H1 (cell line): ENCODE measurements around the gene MRPS34. TPM values are rescaled to one million over a fixed set of nuclear protein-coding genes. Genes with fewer than 3 reads are reported as not detected.

ENCODE experiments used
- CTCF ChIA-PET: fragments of 300-600 bp; sonication (Branson Sonifier 250); formaldehyde crosslinking; loops from one replicate; lab custom pipeline; 2021; ENCODE audit not compliant: partially characterized antibody; lab: Charles Lee
- POLR2A ChIA-PET: fragments of 300-600 bp; sonication (Branson Sonifier 250); formaldehyde crosslinking; loops from one replicate; lab custom pipeline; 2021; ENCODE audit warnings: inconsistent platforms; ENCODE audit not compliant: partially characterized antibody; lab: Charles Lee
- DNase-seq, 2 experiments: peaks; one replicate each; pipeline versions ENCODE4 v3.0.0 to v3.0.0-alpha.2; 2010 to 2022; ENCODE audit warnings: low spot score in 2 of 2, low read depth in 1 of 2, mixed read lengths in 1 of 2
- FAIRE-seq: peaks from 2 replicates; lab custom pipeline; 2011; peaks lifted over from hg19 to GRCh38; lab: Jason Lieb, UNC
- H2AFZ ChIP-seq: 2 replicates; pipeline ENCODE4 v1.8.1; 2012; ENCODE audit warnings: low read length, inconsistent platforms
- H2AK5ac ChIP-seq: 2 replicates; pipeline ENCODE4 v1.6.1; 2013; ENCODE audit warnings: low read depth, low read length
- H2BK120ac ChIP-seq: replicated peaks from 2 replicates; pipeline ENCODE3; 2013; ENCODE audit warnings: low read depth, low read length, inconsistent platforms
- H2BK12ac ChIP-seq: 2 replicates; pipeline ENCODE4 v1.6.1; 2013; ENCODE audit warnings: low read depth, low read length
- H2BK15ac ChIP-seq: 2 replicates; pipeline ENCODE4 v1.6.1; 2013; ENCODE audit warnings: low read length
- H2BK20ac ChIP-seq: 2 replicates; pipeline ENCODE4 v1.6.1; 2013; ENCODE audit warnings: low read length
- H2BK5ac ChIP-seq: 2 replicates; pipeline ENCODE4 v1.6.1; 2013; ENCODE audit warnings: low read depth, low read length
- H3K14ac ChIP-seq: 2 replicates; pipeline ENCODE4 v1.6.1; 2013; ENCODE audit warnings: inconsistent platforms; ENCODE audit not compliant: insufficient read length
- H3K18ac ChIP-seq: 2 replicates; pipeline ENCODE4 v1.6.1; 2013; ENCODE audit warnings: low read length; ENCODE audit errors: extremely low read depth
- H3K23ac ChIP-seq: 2 replicates; pipeline ENCODE4 v1.6.1; 2013; ENCODE audit warnings: inconsistent platforms; ENCODE audit not compliant: insufficient read length
- H3K23me2 ChIP-seq: 2 replicates; pipeline ENCODE4 v1.6.1; 2013; ENCODE audit warnings: low read depth, low read length
- H3K27ac ChIP-seq: 2 replicates; pipeline ENCODE4 v1.6.1; 2011; ENCODE audit warnings: low read depth, low read length, inconsistent platforms
- H3K27me3 ChIP-seq, 4 experiments: replicated peaks in 1 of 4; 1 replicate in 1 of 4; 2 replicates in 3 of 4; pipeline versions ENCODE4 v1.6.1 to v1.8.1; 2011 to 2013; ENCODE audit warnings: low read length in 3 of 4, mild to moderate bottlenecking in 3 of 4, inconsistent platforms in 2 of 4, mixed read lengths in 2 of 4, moderate library complexity in 1 of 4; ENCODE audit not compliant: control insufficient read depth in 3 of 4, insufficient read depth in 3 of 4; ENCODE audit errors: extremely low read depth in 1 of 4
- H3K36me3 ChIP-seq, 4 experiments: 2 replicates each; pipeline versions ENCODE4 v1.6.1 to v1.8.1; 2011 to 2013; ENCODE audit warnings: mild to moderate bottlenecking in 4 of 4, low read length in 3 of 4, moderate library complexity in 2 of 4, control low read depth in 1 of 4, inconsistent platforms in 1 of 4; ENCODE audit not compliant: insufficient read depth in 4 of 4, control insufficient read depth in 2 of 4
- H3K4ac ChIP-seq: replicated peaks from 2 replicates; pipeline ENCODE3; 2013; ENCODE audit warnings: low read length, low read depth, mixed read lengths, inconsistent platforms; ENCODE audit not compliant: insufficient read length
- H3K4me1 ChIP-seq, 4 experiments: replicated peaks in 1 of 4; 1 replicate in 1 of 4; 2 replicates in 3 of 4; pipeline versions ENCODE4 v1.6.1 to v1.8.1; 2011 to 2013; ENCODE audit warnings: low read length in 3 of 4, inconsistent platforms in 2 of 4, mixed read lengths in 1 of 4; ENCODE audit not compliant: insufficient read depth in 4 of 4, control insufficient read depth in 3 of 4
- H3K4me2 ChIP-seq, 2 experiments: 2 replicates each; pipeline versions ENCODE4 v1.6.1 to v1.8.1; 2011 to 2013; ENCODE audit warnings: low read depth in 2 of 2, low read length in 2 of 2, control low read depth in 1 of 2, inconsistent platforms in 1 of 2, mild to moderate bottlenecking in 1 of 2; ENCODE audit not compliant: insufficient read depth in 1 of 2
- H3K4me3 ChIP-seq, 4 experiments: fragments of 200-600, 300-600 bp in 1 of 4; sonication (generic), shearing (Covaris generic), sonication (Bioruptor Twin) in 1 of 4; 2 replicates each; pipeline versions ENCODE4 v1.5.1 to v1.8.1; 2011 to 2016; ENCODE audit warnings: low read length in 4 of 4, low read depth in 3 of 4, control low read depth in 2 of 4, inconsistent platforms in 2 of 4, mild to moderate bottlenecking in 2 of 4, mixed read lengths in 1 of 4, moderate library complexity in 1 of 4; ENCODE audit not compliant: insufficient read depth in 2 of 4; ENCODE audit errors: extremely low read depth in 1 of 4
- H3K56ac ChIP-seq: replicated peaks from 2 replicates; pipeline ENCODE3; 2013; ENCODE audit warnings: low read depth, mild to moderate bottlenecking, mixed read lengths, low read length, inconsistent platforms; ENCODE audit not compliant: insufficient read length
- H3K79me1 ChIP-seq: 2 replicates; pipeline ENCODE4 v1.6.1; 2013; ENCODE audit warnings: low read depth, low read length, control low read depth
- H3K79me2 ChIP-seq, 2 experiments: 2 replicates each; pipeline versions ENCODE4 v1.6.1 to v1.8.1; 2012 to 2013; ENCODE audit warnings: low read length in 2 of 2, mild to moderate bottlenecking in 2 of 2, inconsistent platforms in 1 of 2; ENCODE audit not compliant: insufficient read depth in 2 of 2, control insufficient read depth in 1 of 2
- H3K9ac ChIP-seq, 4 experiments: replicated peaks in 1 of 4; 1 replicate in 1 of 4; 2 replicates in 3 of 4; pipeline versions ENCODE4 v1.6.1 to v1.8.1; 2011 to 2013; ENCODE audit warnings: low read depth in 3 of 4, low read length in 3 of 4, control low read depth in 2 of 4, mild to moderate bottlenecking in 2 of 4, moderate library complexity in 2 of 4, inconsistent platforms in 1 of 4; ENCODE audit errors: extremely low read depth in 1 of 4
- H3K9me3 ChIP-seq, 2 experiments: 2 replicates each; pipeline versions ENCODE4 v1.6.1 to v1.8.1; 2012 to 2013; ENCODE audit warnings: mild to moderate bottlenecking in 2 of 2, moderate library complexity in 2 of 2, control low read depth in 1 of 2, inconsistent platforms in 1 of 2, low read depth in 1 of 2, low read length in 1 of 2, mixed read lengths in 1 of 2; ENCODE audit not compliant: insufficient read depth in 2 of 2
- H4K20me1 ChIP-seq, 2 experiments: replicated peaks in 1 of 2; 2 replicates each; pipeline versions ENCODE3 to v1.8.1; 2011 to 2013; ENCODE audit warnings: inconsistent platforms in 2 of 2, low read length in 2 of 2, mild to moderate bottlenecking in 1 of 2; ENCODE audit not compliant: insufficient read depth in 2 of 2, control insufficient read depth in 1 of 2
- H4K5ac ChIP-seq: 2 replicates; pipeline ENCODE4 v1.6.1; 2013; ENCODE audit warnings: low read length, low read depth, mixed read lengths, inconsistent platforms; ENCODE audit not compliant: insufficient read length
- H4K8ac ChIP-seq: 2 replicates; pipeline ENCODE4 v1.8.0; 2013; ENCODE audit warnings: mild to moderate bottlenecking, moderate library complexity, low read length, inconsistent platforms; ENCODE audit not compliant: insufficient read depth; ENCODE audit errors: extremely low read depth
- H4K91ac ChIP-seq: replicated peaks from 2 replicates; pipeline ENCODE3; 2013; ENCODE audit warnings: low read length, mixed read lengths, inconsistent platforms; ENCODE audit not compliant: insufficient read length
- CBX8 ChIP-seq: fragments of 300-800, 300-1000 bp; sonication (generic); IDR thresholded peaks from 2 replicates; pipeline ENCODE4 v1.7.1; 2016; ENCODE audit warnings: low read depth, low read length, borderline replicate concordance
- CTCF ChIP-seq, 3 experiments: IDR thresholded peaks; 1 replicate in 2 of 3; 2 replicates in 1 of 3; pipeline versions ENCODE4 v1.5.1 to v1.6.1; 2011; ENCODE audit warnings: low read length in 3 of 3, mild to moderate bottlenecking in 3 of 3, inconsistent platforms in 2 of 3, low read depth in 1 of 3, moderate library complexity in 1 of 3; ENCODE audit not compliant: insufficient read depth in 1 of 3; ENCODE audit errors: control extremely low read depth in 1 of 3
- E2F6 ChIP-seq: IDR thresholded peaks from 2 replicates; pipeline ENCODE4 v1.6.1; 2012; ENCODE audit warnings: inconsistent platforms
- EGR1 ChIP-seq: IDR thresholded peaks from 2 replicates; pipeline ENCODE4 v1.6.1; 2011; ENCODE audit warnings: low read depth, low read length, borderline replicate concordance
- EP300 ChIP-seq, 2 experiments: IDR thresholded peaks; 1 replicate in 1 of 2; 2 replicates in 1 of 2; pipeline ENCODE4 v1.6.1; 2011 to 2012; ENCODE audit warnings: low read depth in 2 of 2, low read length in 2 of 2, mild to moderate bottlenecking in 2 of 2, borderline replicate concordance in 1 of 2, inconsistent platforms in 1 of 2, moderate library complexity in 1 of 2
- GABPA ChIP-seq: IDR thresholded peaks from 2 replicates; pipeline ENCODE4 v1.6.1; 2011; ENCODE audit warnings: mild to moderate bottlenecking, low read length, moderate library complexity, borderline replicate concordance; ENCODE audit not compliant: insufficient read depth
- HDAC2 ChIP-seq, 2 experiments: fragments of 300-600 bp in 1 of 2; sonication (generic) in 1 of 2; IDR thresholded peaks; 2 replicates each; pipeline ENCODE4 v1.6.1; 2011 to 2012; ENCODE audit warnings: low read depth in 2 of 2, low read length in 2 of 2, mild to moderate bottlenecking in 2 of 2, moderate library complexity in 2 of 2, borderline replicate concordance in 1 of 2, inconsistent platforms in 1 of 2
- JUND ChIP-seq: IDR thresholded peaks from 2 replicates; pipeline ENCODE4 v1.6.1; 2011; ENCODE audit warnings: mild to moderate bottlenecking, improper control_type of control experiment, low read length
- POU5F1 ChIP-seq: IDR thresholded peaks from 2 replicates; pipeline ENCODE4 v1.6.1; 2011; ENCODE audit warnings: low read depth, mild to moderate bottlenecking, low read length, moderate library complexity
- SP1 ChIP-seq: IDR thresholded peaks from 2 replicates; pipeline ENCODE4 v1.6.1; 2011; ENCODE audit warnings: low read depth, low read length
- SP4 ChIP-seq: IDR thresholded peaks from 2 replicates; pipeline ENCODE4 v1.6.1; 2012; ENCODE audit warnings: low read length, inconsistent platforms
- WGBS, 2 experiments: shearing (Covaris generic) in 1 of 2; methylation state at CpG; one replicate each; pipeline versions ENCODE4 v1.1.6 to v1.1.7; 2013 to 2015; ENCODE audit warnings: low lambda C conversion rate in 2 of 2, mixed read lengths in 2 of 2, inconsistent platforms in 1 of 2, low coverage in 1 of 2, missing lambda C conversion rate in 1 of 2; ENCODE audit not compliant: insufficient replicate concordance in 2 of 2, insufficient coverage in 1 of 2, insufficient read length in 1 of 2; ENCODE audit errors: extremely low coverage in 1 of 2, missing lambda C conversion rate in 1 of 2; 5-methylcytosine and 5-hydroxymethylcytosine counted together
- polyA plus RNA-seq, 7 experiments: library from polyadenylated mRNA; depleted of rRNA in 3 of 7; stranded (reverse) in 5 of 7; unstranded in 2 of 7; fragments of >200 nt in 5 of 7; fragments of 200-250 nt in 2 of 7; gene quantifications; 1 replicate in 5 of 7; 2 replicates in 1 of 7; 4 replicates in 1 of 7; pipeline versions ENCODE4 v1.2.1 to v1.2.3, GENCODE V29; 2011 to 2013; ENCODE audit warnings: missing spikeins in 2 of 7, mixed read lengths in 2 of 7
- total RNA-seq: library from RNA; stranded (reverse); fragmentation: NEBNext Ultra II Directional; extraction: Animal tissue kit (Norgen Biotek cat#: 25700); gene quantifications from 2 replicates; pipeline ENCODE4 v1.2.1, GENCODE V29; 2021

Gene MRPS34
- total and polyA plus RNA-seq, 2 of the 8 experiments (the other 6 are each of a cell fraction or from before 2014, with no cell fraction given): 168 to 252 TPM

GRCh38 chr16:1817716-1818115, 44.8 kb upstream of the MRPS34 start:
- no peak for FAIRE-seq
- H3K23me2 ChIP-seq: no peaks in the 10 kb centered on the region
- H2BK12ac ChIP-seq: no peak overlapping the region
- H2AK5ac ChIP-seq: no peak overlapping the region
- H2BK20ac ChIP-seq: no peak overlapping the region
- H3K9ac ChIP-seq: no peak overlapping the region
- H4K20me1 ChIP-seq: peaks cover 4 to 6% of the 10 kb centered on the region in 2 experiments
- H3K9me3 ChIP-seq: no peaks in the 10 kb centered on the region
- 97% methylated on average over 17 of the region's 17 CpGs; no CpG with 5 or more reads in 1 of the 2 experiments for WGBS, 2 experiments
- no peak overlapping the region for H2BK5ac ChIP-seq
- H2BK120ac ChIP-seq: no peak overlapping the region
- DNase-seq: no peak
- H3K79me1 ChIP-seq: no peaks in the 10 kb centered on the region; the same call in 1 of the 2 replicates
- no peak overlapping the region for H3K4me2 ChIP-seq
- no peak overlapping the region for H2BK15ac ChIP-seq
- no peak overlapping the region for H3K18ac ChIP-seq
- H3K4ac ChIP-seq: no peak overlapping the region
- H3K4me1 ChIP-seq: no peaks in the 10 kb centered on the region
- POLR2A ChIA-PET: no interaction called here
- H3K4me3 ChIP-seq: no peak overlapping the region
- H4K91ac ChIP-seq: no peak overlapping the region
- no peak overlapping the region for H3K23ac ChIP-seq
- H3K79me2 ChIP-seq: no peaks in the 10 kb centered on the region
- H3K27ac ChIP-seq: no peak overlapping the region
- H4K8ac ChIP-seq: no peak overlapping the region
- H2AFZ ChIP-seq: no peak overlapping the region
- H4K5ac ChIP-seq: no peak overlapping the region
- CTCF ChIA-PET: no interaction called here
- peaks cover 0 to 9% (median 4%) of the 10 kb centered on the region in 4 experiments; a peak in 5 of 8 replicates for H3K36me3 ChIP-seq
- no peak overlapping the region for H3K56ac ChIP-seq
- no peaks in the 10 kb centered on the region for H3K27me3 ChIP-seq
- no peak overlapping the region for H3K14ac ChIP-seq
- no peak for TF ChIP-seq GABPA
- no peak for TF ChIP-seq SP4
- no peak for TF ChIP-seq POU5F1
- no peak for TF ChIP-seq EGR1
- no peak for TF ChIP-seq JUND
- TF ChIP-seq SP1: no peak
- no peak for TF ChIP-seq HDAC2 (IDR thresholded peaks at IDR 0.05; ENCODE audit: borderline replicate concordance in 1 of 2, low read depth in 2 of 2, low read length in 2 of 2)
- TF ChIP-seq CBX8: no peak
- TF ChIP-seq CTCF (IDR thresholded peaks at IDR 0.05; ENCODE audit: control extremely low read depth in 1 of 3, insufficient read depth in 1 of 3, low read depth in 1 of 3, low read length in 3 of 3): no peak
- TF ChIP-seq E2F6: no peak
- no peak for TF ChIP-seq EP300 (IDR thresholded peaks at IDR 0.05; ENCODE audit: borderline replicate concordance in 1 of 2, low read depth in 2 of 2, low read length in 2 of 2)
